ENCODE measurements around the gene GPR3. TPM values are rescaled to one million over a fixed set of nuclear protein-coding genes. Genes with fewer than 3 reads are reported as not detected.
"Not testable (repeated sequence)": the region's sequence is repeated elsewhere in the genome, so short reads cannot be mapped to it uniquely, and the experiment has no call there.

GPR3 gene
- total RNA-seq, 1 donor from 2014 or later = not detected

DNA sequence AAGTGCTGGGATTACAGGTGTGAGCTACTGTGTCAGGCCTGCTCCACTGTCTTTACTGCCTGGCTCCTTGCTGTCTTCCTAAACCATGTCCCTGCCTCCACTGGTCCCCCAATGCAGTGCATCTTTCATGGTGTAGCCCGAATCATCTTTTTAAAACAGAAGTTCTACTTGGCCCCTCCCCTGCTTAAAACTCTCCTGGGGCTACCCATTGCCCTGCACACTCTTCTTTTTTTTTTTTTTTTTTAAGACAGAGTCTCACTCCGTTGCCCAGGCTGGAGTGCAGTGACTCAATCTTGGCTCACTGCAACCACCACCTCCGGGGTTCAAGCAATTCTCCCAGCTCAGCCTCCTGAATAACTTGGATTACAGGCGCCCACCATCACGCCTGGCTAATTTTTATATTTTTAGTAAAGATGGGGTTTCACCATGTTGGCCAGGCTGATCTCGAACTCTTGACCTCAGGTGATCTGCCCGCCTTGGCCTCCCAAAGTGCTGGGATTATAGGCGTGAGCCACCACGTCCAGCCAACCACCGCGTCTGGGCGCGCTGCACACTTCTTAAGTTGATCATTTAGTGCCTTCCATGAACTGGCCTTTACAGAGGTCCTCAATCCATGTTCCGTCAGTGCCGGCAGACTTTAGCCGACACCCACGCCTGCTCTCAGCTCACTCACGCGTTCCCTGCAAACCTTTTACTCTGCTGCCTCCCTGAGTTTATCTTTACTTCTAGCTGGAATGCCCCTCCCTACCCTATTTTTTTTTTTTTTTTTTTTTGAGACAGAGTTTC, 20.2 kb upstream of the GPR3 start:
- ATAC-seq = no peak
- no peak for DNase-seq (ENCODE audit: missing footprints)
- intact Hi-C loops (cut with DNase I) = no loop called here

- intact Hi-C loops (cut with DNase I) = no loop called here
- DNase-seq (ENCODE audit: missing footprints) (no peak), ATAC-seq (no peak)
Observed at GRCh38 chr1:27372808-27373690, 19.4 kb upstream of the GPR3 start.

DNA sequence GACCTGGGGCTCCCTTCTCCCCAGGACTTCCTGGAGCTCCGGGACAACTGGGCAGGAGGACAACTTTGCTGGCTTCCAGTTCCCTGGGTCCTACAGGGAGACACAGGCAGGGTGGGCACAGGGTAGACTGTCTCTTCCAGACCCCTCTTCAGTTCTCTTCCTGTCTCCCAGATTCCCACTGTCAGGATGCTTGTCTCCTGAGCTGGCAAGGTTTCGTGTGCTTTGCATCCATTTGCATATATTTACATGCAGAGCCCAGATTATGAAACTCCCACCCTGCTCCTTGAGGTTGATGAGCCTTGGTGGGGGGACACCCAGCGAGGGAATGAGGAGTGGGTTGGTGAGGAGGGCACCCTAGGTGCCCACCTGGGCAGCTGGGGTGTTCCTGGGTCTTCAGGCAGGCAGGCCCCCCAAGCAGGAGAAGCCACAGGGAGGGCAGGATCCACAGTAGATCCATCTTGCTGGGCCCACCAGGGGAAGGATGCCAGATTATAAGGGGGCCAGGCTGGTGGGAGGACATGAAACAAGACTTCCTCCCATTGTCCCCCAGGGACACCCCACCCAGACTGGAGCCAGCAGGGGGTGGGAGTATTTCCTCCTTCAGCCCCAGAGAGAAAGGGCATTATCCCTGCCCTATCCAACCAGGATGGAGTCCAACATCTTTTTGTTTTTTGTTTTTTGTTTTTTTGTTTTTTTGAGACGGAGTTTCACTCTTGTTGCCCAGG, 17.9 kb upstream of the GPR3 start, which contains the start of gene FCN3:
TSS of gene FCN3 (minus strand) at position 463 of the 725 bp plus-strand sequence. CDS start at position 457, 6 bp downstream.
- ATAC-seq (no peak), DNase-seq (ENCODE audit: missing footprints) (no peak)
- intact Hi-C loops (cut with DNase I) = no loop called here

DNA sequence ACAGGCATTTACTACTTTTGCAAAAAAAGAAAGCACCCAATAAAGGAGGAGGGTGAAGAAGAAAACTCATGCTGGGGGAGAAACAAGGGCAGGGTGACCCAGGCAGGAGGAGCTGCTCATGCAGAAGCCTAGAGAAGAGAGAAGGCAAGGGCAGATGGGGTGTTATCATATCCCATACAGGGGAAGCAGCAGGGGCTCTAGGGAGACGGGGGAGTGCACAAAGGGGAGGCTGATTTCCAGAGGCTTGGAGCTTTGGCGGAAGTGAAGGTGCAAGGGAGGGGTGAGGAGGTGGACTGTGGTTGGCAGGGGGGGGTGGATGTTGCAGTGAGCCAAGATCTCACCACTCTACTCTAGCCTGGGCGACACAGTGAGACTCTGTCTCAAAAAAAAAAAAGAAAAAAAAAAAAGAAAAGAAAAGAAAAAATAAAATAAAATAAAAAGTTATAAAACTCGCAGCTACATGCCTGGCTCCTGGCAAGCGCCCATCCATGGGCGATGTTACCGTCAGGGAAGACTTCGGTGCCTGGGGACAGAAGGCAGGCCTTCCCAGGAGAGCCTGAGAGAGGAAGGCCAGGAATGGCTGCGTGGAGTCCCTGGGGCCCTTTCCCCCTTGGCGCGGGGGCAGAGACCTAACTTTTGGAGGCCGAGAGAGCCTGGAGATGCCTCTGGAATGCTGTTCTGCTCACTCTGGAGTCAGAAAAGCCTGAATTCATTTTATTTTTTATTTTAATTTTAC, 14.5 kb upstream of the GPR3 start:
- intact Hi-C loops (cut with DNase I) = no loop called here
- ATAC-seq = no peak
- DNase-seq (ENCODE audit: missing footprints) = no peak

DNA sequence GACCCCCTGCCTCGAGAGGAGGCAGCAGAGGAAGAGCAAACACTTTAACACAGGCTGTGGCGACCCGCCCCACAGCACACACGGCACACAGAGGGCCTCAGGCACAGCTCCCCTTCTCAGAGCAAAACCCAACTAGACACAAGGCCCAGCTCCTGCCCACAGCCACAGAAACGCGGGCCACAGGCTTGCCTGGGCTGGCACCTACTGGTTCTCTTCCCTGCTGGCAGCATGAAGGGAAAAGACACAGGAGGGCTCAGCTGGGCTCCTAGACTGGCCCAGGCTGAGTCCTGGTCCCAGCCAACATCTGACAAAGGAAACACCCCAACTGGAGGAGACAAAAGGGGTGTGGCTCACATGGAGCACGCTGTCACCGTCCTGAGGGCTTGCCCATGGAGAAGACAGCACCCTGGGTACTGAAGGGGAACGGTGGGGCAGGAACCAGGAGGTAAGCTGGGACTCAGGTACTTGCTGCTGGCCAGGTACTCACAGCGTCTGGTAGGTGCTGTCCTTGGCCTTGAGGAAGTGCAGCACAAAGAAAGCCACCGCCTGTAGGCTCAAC, 12.8 kb upstream of the GPR3 start:
- intact Hi-C loops (cut with DNase I) = loop anchor here (10.0 kb wide), 1 partner anchor 335 kb away; no protein-coding TSS in a partner anchor
- ATAC-seq (no peak), DNase-seq (ENCODE audit: missing footprints) (no peak)

DNA sequence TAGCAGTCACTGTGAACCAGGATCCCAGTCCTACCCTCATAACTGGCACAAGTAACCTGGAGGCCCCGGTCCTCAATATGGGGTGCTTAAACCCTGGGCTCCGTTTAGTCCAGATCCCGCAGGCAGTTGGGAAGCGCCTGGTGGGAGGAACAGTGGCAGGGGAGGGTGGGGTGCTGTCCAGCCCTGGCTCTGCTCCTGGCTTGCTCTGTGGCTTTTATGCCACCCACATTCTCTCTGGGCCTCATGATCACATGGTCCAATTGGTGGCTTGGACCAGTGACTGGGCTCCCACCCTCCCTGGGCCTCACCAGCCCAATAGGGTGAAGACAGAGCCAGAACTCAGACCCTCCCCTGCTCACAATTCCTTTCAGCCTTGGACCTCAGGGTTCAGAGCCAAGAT, 12.2 kb upstream of the GPR3 start:
- ATAC-seq (no peak), DNase-seq (ENCODE audit: missing footprints) (no peak)
- intact Hi-C loops (cut with DNase I) = loop anchor here (10.0 kb wide), 1 partner anchor 335 kb away; no protein-coding TSS in a partner anchor

- ATAC-seq (no peak), DNase-seq (ENCODE audit: missing footprints) (no peak)
- intact Hi-C loops (cut with DNase I) = loop anchor here (10.0 kb wide), 1 partner anchor 336 kb away; no protein-coding TSS in a partner anchor
Observed at GRCh38 chr1:27380766-27381733, 11.4 kb upstream of the GPR3 start.

- no peak for DNase-seq (ENCODE audit: missing footprints)
- intact Hi-C loops (cut with DNase I) = loop anchor here (10.0 kb wide), 1 partner anchor 337 kb away; no protein-coding TSS in a partner anchor
- no peak for ATAC-seq
Observed at GRCh38 chr1:27381969-27382762, 10.3 kb upstream of the GPR3 start.

- no peak for DNase-seq (ENCODE audit: missing footprints)
- intact Hi-C loops (cut with DNase I) = loop anchor here (10.0 kb wide), 1 partner anchor 338 kb away; no protein-coding TSS in a partner anchor
- ATAC-seq = no peak
Observed at GRCh38 chr1:27383039-27383605, 9.3 kb upstream of the GPR3 start, which contains the start of gene CD164L2. Gene CD164L2, minus strand, starts transcription at chr1:27383333. Its CDS starts 94 bp downstream, at chr1:27383239.

DNA sequence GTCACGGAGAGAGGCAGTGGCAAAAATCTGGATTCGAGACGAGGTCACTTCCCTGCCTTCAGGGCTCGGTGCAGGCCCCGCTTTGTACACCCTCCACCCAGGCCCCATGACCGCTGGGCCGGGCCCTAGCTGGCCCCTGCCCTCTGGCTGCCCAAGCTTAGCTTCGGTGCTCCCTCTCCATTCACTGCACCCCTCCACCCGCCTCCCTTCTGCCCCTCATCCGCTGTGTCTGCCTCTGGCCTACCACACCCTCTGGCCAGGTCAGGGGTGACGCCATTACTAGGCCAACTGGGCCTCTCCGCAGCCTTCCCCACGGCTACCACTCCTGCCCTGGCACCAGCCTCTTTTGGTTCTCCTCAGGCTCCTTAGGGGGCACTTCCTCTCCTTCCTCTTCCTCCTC, 8.8 kb upstream of the GPR3 start:
- DNase-seq (ENCODE audit: missing footprints) = no peak
- ATAC-seq = no peak
- intact Hi-C loops (cut with DNase I) = loop anchor here (10.0 kb wide), 1 partner anchor 339 kb away; no protein-coding TSS in a partner anchor

- not testable (repeated sequence) for DNase-seq (ENCODE audit: missing footprints); ATAC-seq
- intact Hi-C loops (cut with DNase I) = loop anchor here (10.0 kb wide), 1 partner anchor 340 kb away; no protein-coding TSS in a partner anchor
Observed at GRCh38 chr1:27384797-27385196, 7.6 kb upstream of the GPR3 start.

- DNase-seq (ENCODE audit: missing footprints) (no peak), ATAC-seq (no peak)
- intact Hi-C loops (cut with DNase I) = loop anchor here (1.0 to 10.0 kb wide), 2 partner anchors 19 to 344 kb away; no protein-coding TSS in a partner anchor
Observed at GRCh38 chr1:27388337-27389005, 4.0 kb upstream of the GPR3 start.

GRCh38 chr1:27391511-27392095, 819 bp upstream of the GPR3 start:
- intact Hi-C loops (cut with DNase I) = loop anchor here (1.0 to 5.0 kb wide), 3 partner anchors 25 to 59 kb away; partner anchors contain the start of gene MAP3K6
- ATAC-seq (peak; percentile 39), DNase-seq (ENCODE audit: missing footprints) (no peak)
